Mesothelial cell of epicardium (in vitro differentiated cells): Measurements from ENCODE around the gene NYAP1. TPM values are rescaled to one million over a fixed set of nuclear protein-coding genes. Genes with fewer than 3 reads are reported as not detected.
"Not testable (repeated sequence)": the region's sequence is repeated elsewhere in the genome, so short reads cannot be mapped to it uniquely, and the experiment has no call there.

Experiments used
- DNase-seq, 2 experiments: peaks; one replicate each; pipeline ENCODE4 v3.0.0; 2021; ENCODE audit warnings: low spot score in 2 of 2; ENCODE audit not compliant: unreplicated experiment in 2 of 2
- H3K27ac Mint-ChIP-seq: 2 replicates; pipeline ENCODE4 v1.8.0; 2021; ENCODE audit warnings: mixed read lengths
- H3K27me3 Mint-ChIP-seq: 2 replicates; pipeline ENCODE4 v1.8.0; 2021; ENCODE audit warnings: low read depth, mixed read lengths
- H3K36me3 Mint-ChIP-seq: 2 replicates; pipeline ENCODE4 v1.8.0; 2021; ENCODE audit warnings: mixed read lengths
- H3K4me1 Mint-ChIP-seq: 2 replicates; pipeline ENCODE4 v1.8.0; 2021; ENCODE audit warnings: mixed read lengths
- H3K4me3 Mint-ChIP-seq: 2 replicates; pipeline ENCODE4 v1.8.0; 2021; ENCODE audit warnings: mild to moderate bottlenecking, moderate library complexity, mixed read lengths
- H3K9me3 Mint-ChIP-seq: 2 replicates; pipeline ENCODE4 v1.8.0; 2021; ENCODE audit warnings: mixed read lengths
- CTCF ChIP-seq: fragments of 200-600 bp; sonication (generic); IDR thresholded peaks from one replicate; pipeline ENCODE4 v1.5.0; 2021; ENCODE audit warnings: antibody characterized with exemption; ENCODE audit not compliant: unreplicated experiment
- total RNA-seq: library from RNA; stranded (reverse); gene quantifications from 3 replicates; pipeline ENCODE4 v1.2.1, GENCODE V29; 2021

NYAP1 gene
- total RNA-seq, 1 donor from 2014 or later: 8.5 TPM

GRCh38 chr7:100438172-100438571, 45.6 kb upstream of the NYAP1 start:
- Mint-ChIP-seq H3K36me3 (peaks cover 6% of the 10 kb centered on the region), H3K4me3 (no peak overlapping the region), H3K4me1 (peaks cover 19% of the 10 kb centered on the region)

GRCh38 chr7:100438731-100439130, 45.0 kb upstream of the NYAP1 start:
- H3K27ac Mint-ChIP-seq, H3K36me3 Mint-ChIP-seq, H3K9me3 Mint-ChIP-seq, H3K27me3 Mint-ChIP-seq, H3K4me3 Mint-ChIP-seq, DNase-seq: not testable (repeated sequence)
- peaks cover 17% of the 10 kb centered on the region for H3K4me1 Mint-ChIP-seq

More at GRCh38 chr7:100438172-100438571, 45.6 kb upstream of the NYAP1 start:
- no peaks in the 10 kb centered on the region for H3K27me3 Mint-ChIP-seq
- no peak for TF ChIP-seq CTCF
- no peak for DNase-seq
- H3K27ac Mint-ChIP-seq: peak overlapping the region; percentile 45
- H3K9me3 Mint-ChIP-seq: no peaks in the 10 kb centered on the region

- peaks cover 16% of the 10 kb centered on the region for H3K4me1 Mint-ChIP-seq
- not testable (repeated sequence) for H3K9me3 Mint-ChIP-seq, H3K4me3 Mint-ChIP-seq, DNase-seq, H3K27me3 Mint-ChIP-seq, H3K27ac Mint-ChIP-seq, H3K36me3 Mint-ChIP-seq
These were observed 44.5 kb upstream of the NYAP1 start for GRCh38 chr7:100439244-100439643.

- DNase-seq: no peak
- H3K27me3 Mint-ChIP-seq: no peaks in the 10 kb centered on the region
These were observed 41.8 kb upstream of the NYAP1 start for GRCh38 chr7:100441641-100442535.

GRCh38 chr7:100443096-100443840, 40.5 kb upstream of the NYAP1 start:
- H3K27ac Mint-ChIP-seq: no peak overlapping the region
- no peaks in the 10 kb centered on the region for H3K9me3 Mint-ChIP-seq
- H3K36me3 Mint-ChIP-seq: no peaks in the 10 kb centered on the region
- no peaks in the 10 kb centered on the region for H3K4me1 Mint-ChIP-seq
- no peak overlapping the region for H3K4me3 Mint-ChIP-seq
- TF ChIP-seq CTCF: no peak
- H3K27me3 Mint-ChIP-seq: no peaks in the 10 kb centered on the region
- no peak for DNase-seq

More at GRCh38 chr7:100441641-100442535, 41.8 kb upstream of the NYAP1 start:
- H3K36me3 Mint-ChIP-seq: no peaks in the 10 kb centered on the region
- H3K9me3 Mint-ChIP-seq: no peaks in the 10 kb centered on the region
- no peak overlapping the region for H3K4me3 Mint-ChIP-seq
- peak overlapping the region; percentile 39 for H3K27ac Mint-ChIP-seq
- H3K4me1 Mint-ChIP-seq: no peaks in the 10 kb centered on the region
- TF ChIP-seq CTCF: no peak

GRCh38 chr7:100444311-100445278, 39.1 kb upstream of the NYAP1 start:
- no peaks in the 10 kb centered on the region for H3K36me3 Mint-ChIP-seq
- no peak for TF ChIP-seq CTCF
- H3K4me3 Mint-ChIP-seq: no peak overlapping the region
- no peak overlapping the region for H3K27ac Mint-ChIP-seq
- DNase-seq: no peak
- H3K9me3 Mint-ChIP-seq: no peaks in the 10 kb centered on the region
- no peaks in the 10 kb centered on the region for H3K27me3 Mint-ChIP-seq
- no peaks in the 10 kb centered on the region for H3K4me1 Mint-ChIP-seq
